Spleen (tissue), 11 donors: ENCODE data around the gene TMEM270. TPM values are rescaled to one million over a fixed set of nuclear protein-coding genes. Genes with fewer than 3 reads are reported as not detected.
"Not testable (repeated sequence)": the region's sequence is repeated elsewhere in the genome, so short reads cannot be mapped to it uniquely, and the experiment has no call there.

ENCODE experiments used
- DNase-seq: peaks from one replicate; pipeline ENCODE4 v3.0.0-alpha.2; 2020
- H3K27ac ChIP-seq, 8 donors: fragments of 200-600 bp; sonication (generic) in 7 of 8; 1 replicate in 4 of 8; 2 replicates in 4 of 8; pipeline versions ENCODE4 v1.5.0 to v1.8.0; 2016 to 2021; ENCODE audit warnings: inconsistent platforms in 4 of 8, mild to moderate bottlenecking in 4 of 8, moderate library complexity in 1 of 8
- H3K27me3 ChIP-seq, 7 donors: fragments of 200-600 bp; sonication (generic) in 6 of 7; replicated peaks in 1 of 7; 1 replicate in 4 of 7; 2 replicates in 3 of 7; pipeline versions ENCODE4 v1.5.0 to v1.8.0; 2016 to 2021; ENCODE audit warnings: inconsistent platforms in 3 of 7, mild to moderate bottlenecking in 1 of 7
- H3K36me3 ChIP-seq, 6 donors: fragments of 200-600 bp; sonication (generic) in 5 of 6; 1 replicate in 4 of 6; 2 replicates in 2 of 6; pipeline versions ENCODE4 v1.5.0 to v1.8.0; 2016 to 2021; ENCODE audit warnings: inconsistent platforms in 2 of 6
- H3K4me1 ChIP-seq, 6 donors: fragments of 200-600 bp; sonication (generic) in 5 of 6; 1 replicate in 3 of 6; 2 replicates in 3 of 6; pipeline versions ENCODE4 v1.5.0 to v1.8.0; 2016 to 2021; ENCODE audit warnings: inconsistent platforms in 3 of 6
- H3K4me3 ChIP-seq, 8 donors: fragments of 200-600 bp; sonication (generic) in 7 of 8; 1 replicate in 4 of 8; 2 replicates in 4 of 8; pipeline versions ENCODE4 v1.5.0 to v1.8.0; 2016 to 2021; ENCODE audit warnings: inconsistent platforms in 4 of 8, mild to moderate bottlenecking in 4 of 8, moderate library complexity in 2 of 8
- H3K9me3 ChIP-seq, 8 donors: fragments of 200-600 bp; sonication (generic) in 7 of 8; 1 replicate in 4 of 8; 2 replicates in 4 of 8; pipeline versions ENCODE4 v1.5.0 to v1.8.0; 2016 to 2021; ENCODE audit warnings: inconsistent platforms in 4 of 8
- CTCF ChIP-seq, 11 experiments: fragments of 200-600 bp in 7 of 11; fragments of 450-650 bp in 4 of 11; sonication (generic) in 4 of 11; IDR thresholded peaks in 8 of 11; conservative IDR thresholded peaks in 3 of 11; 1 replicate in 7 of 11; 2 replicates in 4 of 11; pipeline versions ENCODE4 v1.4.0 to v1.8.0; 2016 to 2021; ENCODE audit warnings: antibody characterized with exemption in 11 of 11, inconsistent platforms in 4 of 11, mild to moderate bottlenecking in 1 of 11
- POLR2A ChIP-seq, 3 donors: fragments of 450-650 bp; IDR thresholded peaks; one replicate each; pipeline ENCODE4 v1.5.1; 2017; ENCODE audit warnings: antibody characterized with exemption in 3 of 3, mild to moderate bottlenecking in 1 of 3
- POLR2AphosphoS5 ChIP-seq, 3 donors: sonication (generic); formaldehyde crosslinking; IDR thresholded peaks; one replicate each; pipeline ENCODE4 v1.5.1; 2017; ENCODE audit warnings: antibody characterized with exemption in 3 of 3
- WGBS, 5 donors: extraction: QIAGEN DNeasy Blood & Tissue Kit in 3 of 5; methylation state at CpG; one replicate each; pipeline versions ENCODE4 v1.1.5 to v1.1.7; 2013 to 2018; 5-methylcytosine and 5-hydroxymethylcytosine counted together
- intact Hi-C: fragments of 100-400 bp; cut with DNase I; formaldehyde crosslinking; loops from one replicate; pipeline ENCODE4 v1.15.0; 2023; ENCODE audit warnings: low total_unique reads
- polyA plus RNA-seq, 3 donors: library from polyadenylated mRNA; stranded (reverse); fragments of 200-250 nt; gene quantifications; one replicate each; pipeline ENCODE4 v1.2.1, GENCODE V29; 2013
- total RNA-seq, 7 donors: library from RNA; depleted of rRNA in 3 of 7; stranded (reverse); fragments of >200 nt in 3 of 7; fragmentation: NEBNext Ultra II Directional in 4 of 7; extraction: Animal tissue kit (Norgen Biotek cat#: 25700) in 4 of 7; gene quantifications; one replicate each; pipeline versions ENCODE4 v1.1.0 to v1.2.1, GENCODE V29; 2016 to 2021
- donor health status: healthy with polysubstance abuse.
- donor health status: DM: no; HTN: no; CAD: no; lungs with moderate emphysema.
- donor health status: DM: no; HTN: no; CAD: no.
- donor health status: Bipolar disorder and iron deficiency.
- donor health status: healthy.
- donor health status: DM: no; HTN: no; CAD: no.
- donor health status: DM: yes; HTN: yes; CAD: no.

Gene TMEM270
- total and polyA plus RNA-seq, 10 donors: not detected

- WGBS, 5 donors: 76 to 85% (median 79%) methylated on average over 13 of the region's 13 CpGs
- TF ChIP-seq POLR2A (IDR thresholded peaks at IDR 0.05) (no peak), POLR2AphosphoS5 (IDR thresholded peaks at IDR 0.05) (no peak), CTCF (IDR thresholded peaks at IDR 0.05 in 8 of 11, conservative IDR thresholded peaks at IDR 0.05 in 3 of 11) (no peak)
- intact Hi-C loops: no loop called here
- H3K4me3 ChIP-seq: no peak overlapping the region
- H3K36me3 ChIP-seq: no peaks in the 10 kb centered on the region
- no peaks in the 10 kb centered on the region for H3K27me3 ChIP-seq
- peaks cover 2 to 51% (median 25%) of the 10 kb centered on the region in 6 donors for H3K4me1 ChIP-seq
- H3K27ac ChIP-seq: peak overlapping the region in 1 of 8 donors; percentile 72
- H3K9me3 ChIP-seq: no peaks in the 10 kb centered on the region
- no peak for DNase-seq
Measured at GRCh38 chr7:73832806-73833205, 28.2 kb upstream of the TMEM270 start.

GRCh38 chr7:73833251-73833919, 27.6 kb upstream of the TMEM270 start:
- Histone ChIP-seq H3K4me1 (peaks cover 2 to 45% (median 19%) of the 10 kb centered on the region in 6 donors), H3K27ac (no peak overlapping the region), H3K27me3 (no peaks in the 10 kb centered on the region), H3K4me3 (no peak overlapping the region), H3K9me3 (no peaks in the 10 kb centered on the region), H3K36me3 (no peaks in the 10 kb centered on the region)
- TF ChIP-seq POLR2AphosphoS5 (IDR thresholded peaks at IDR 0.05) (no peak), CTCF (IDR thresholded peaks at IDR 0.05 in 8 of 11, conservative IDR thresholded peaks at IDR 0.05 in 3 of 11) (no peak), POLR2A (IDR thresholded peaks at IDR 0.05) (no peak)
- 65 to 84% (median 73%) methylated on average over 13 of the region's 13 CpGs for WGBS, 5 donors
- no peak for DNase-seq
- intact Hi-C loops: no loop called here

- Histone ChIP-seq H3K36me3 (no peaks in the 10 kb centered on the region), H3K27ac (no peak overlapping the region), H3K4me3 (no peak overlapping the region), H3K27me3 (no peaks in the 10 kb centered on the region), H3K4me1 (peaks cover 0 to 32% (median 14%) of the 10 kb centered on the region in 6 donors), H3K9me3 (no peaks in the 10 kb centered on the region)
- no peak for DNase-seq
- 83 to 93% (median 88%) methylated on average over 10 to 11 of the region's 11 CpGs for WGBS, 5 donors
- intact Hi-C loops: no loop called here
- no peak for TF ChIP-seq CTCF (IDR thresholded peaks at IDR 0.05 in 8 of 11, conservative IDR thresholded peaks at IDR 0.05 in 3 of 11)
- TF ChIP-seq POLR2AphosphoS5 (IDR thresholded peaks at IDR 0.05): no peak
- TF ChIP-seq POLR2A (IDR thresholded peaks at IDR 0.05): no peak
Measured at GRCh38 chr7:73834626-73835191, 26.2 kb upstream of the TMEM270 start.

- H3K27me3 ChIP-seq, H3K9me3 ChIP-seq, H3K36me3 ChIP-seq, DNase-seq, intact Hi-C loops, H3K4me3 ChIP-seq, H3K27ac ChIP-seq: not testable (repeated sequence)
- peaks cover 0 to 24% (median 13%) of the 10 kb centered on the region in 6 donors for H3K4me1 ChIP-seq
Measured at GRCh38 chr7:73837167-73837566, 23.8 kb upstream of the TMEM270 start.
